NCI-H2227 (cell line): Measurements from ENCODE around the gene TLE4.

Source experiments
- DNase-seq: peaks from one replicate; lab custom pipeline; 2025; ENCODE audit not compliant: unreplicated experiment; lab: John Stamatoyannopoulos, UW

Gene TLE4

DNA sequence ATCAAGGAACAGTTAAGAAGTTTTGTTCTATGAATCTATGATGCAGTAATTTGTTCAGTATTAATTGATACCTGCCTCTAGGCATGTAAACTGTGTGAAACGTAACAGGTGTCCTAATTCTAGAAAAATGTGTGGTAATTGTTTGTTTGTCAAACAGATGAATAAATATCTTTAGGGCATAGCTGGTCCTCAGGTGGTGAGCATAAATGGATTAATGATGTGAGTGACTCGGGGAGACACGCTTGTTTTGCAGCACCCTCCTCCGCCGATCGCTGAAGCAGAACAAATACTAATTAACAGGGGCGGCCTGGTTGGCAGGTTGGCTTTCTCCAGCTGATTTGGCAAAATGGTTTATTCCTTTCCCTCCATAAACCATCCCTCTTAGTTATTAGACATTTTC lies 88.8 kb downstream of the TLE4 start:
- DNase-seq, result peak; percentile 3

DNA sequence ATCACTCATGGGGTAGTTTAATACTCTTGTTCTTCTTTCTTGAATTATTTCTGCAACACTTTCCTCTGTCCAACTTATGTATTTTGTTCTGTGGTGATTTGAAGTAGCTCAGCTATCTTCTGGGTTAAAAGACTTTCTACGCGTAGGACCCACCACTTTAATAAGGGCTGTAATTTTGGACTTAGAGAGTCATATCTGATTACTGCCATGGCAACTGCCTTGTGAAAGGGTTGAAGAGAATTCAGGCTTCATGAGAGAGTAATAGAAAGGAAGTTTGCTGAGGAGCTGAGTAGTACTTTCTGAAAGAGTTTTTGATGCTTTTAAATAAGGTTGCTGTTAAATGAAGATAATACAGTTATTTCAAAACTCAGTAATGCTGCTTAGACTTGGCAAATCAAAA lies 89.5 kb downstream of the TLE4 start:
- peak; percentile 33 for DNase-seq

DNA sequence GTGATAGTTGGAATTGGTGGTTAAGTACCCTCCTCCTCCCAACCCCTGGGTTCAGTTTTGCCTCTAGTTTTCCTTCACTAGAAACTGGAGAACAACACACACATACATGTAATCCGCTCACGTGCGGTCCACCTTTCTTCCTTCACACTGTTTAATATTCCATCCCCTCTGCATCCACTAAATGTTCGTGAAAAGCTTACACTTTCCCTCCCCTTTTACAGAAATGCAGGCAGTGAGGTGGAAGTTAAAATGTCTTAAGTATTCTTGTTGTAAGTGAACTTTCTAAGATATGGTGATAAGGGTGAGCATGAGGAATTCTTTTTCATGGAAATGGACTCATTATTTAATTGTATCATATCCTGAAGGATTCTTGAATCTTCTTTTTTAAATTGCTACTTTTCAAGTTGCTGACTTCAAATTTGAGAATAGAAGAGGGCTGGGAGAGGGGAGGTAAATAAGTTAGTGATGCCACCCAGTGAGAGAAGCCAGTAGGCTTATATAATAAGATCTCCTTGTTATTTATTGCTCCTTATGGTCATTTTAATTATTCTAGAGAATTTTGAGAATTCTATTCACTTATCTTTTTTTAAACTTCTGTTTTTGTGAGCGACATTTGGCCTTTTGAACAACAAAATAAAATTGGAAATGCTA lies 90.2 kb downstream of the TLE4 start:
- no peak for DNase-seq

DNA sequence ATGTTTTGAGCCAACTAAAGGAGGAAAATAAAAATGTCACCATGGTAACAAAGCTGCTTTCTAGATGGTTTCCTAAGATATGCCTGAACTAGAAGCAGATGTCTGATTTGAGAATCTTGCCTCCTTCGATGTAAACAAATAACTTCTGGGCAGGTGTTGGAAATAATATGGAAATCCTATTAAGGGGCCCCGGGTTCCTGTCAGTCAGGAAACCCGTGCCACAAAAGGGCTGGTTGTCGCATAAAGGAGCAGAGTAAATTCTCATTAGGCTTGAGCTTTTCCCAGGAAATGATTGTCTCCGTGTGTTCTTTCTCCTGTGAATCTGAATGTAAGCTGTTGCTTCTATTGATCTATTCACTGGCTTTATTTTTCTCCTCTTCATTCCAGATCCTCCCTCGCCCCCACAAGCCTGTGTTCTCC lies 90.8 kb downstream of the TLE4 start:
- DNase-seq, result peak; percentile 14

DNA sequence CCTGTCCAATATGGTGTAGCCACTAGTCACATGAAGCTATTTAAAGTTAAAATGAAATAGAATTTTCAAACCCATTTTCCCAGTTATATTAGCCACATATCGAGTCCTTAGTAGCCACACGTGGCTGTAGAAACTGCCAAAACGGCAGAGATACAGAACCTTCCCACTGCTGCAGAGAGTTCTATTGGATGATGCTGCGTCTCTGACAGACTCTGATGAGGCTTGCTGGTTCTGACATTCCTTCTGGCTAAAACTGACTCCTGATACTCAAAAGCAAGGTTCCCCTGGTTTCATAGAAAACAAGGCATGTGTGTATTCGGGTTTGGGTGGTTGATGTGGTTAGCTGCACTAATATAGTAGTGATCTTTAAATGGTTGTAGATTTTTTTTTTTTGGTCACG lies 91.5 kb downstream of the TLE4 start:
- DNase-seq, result peak; percentile 2

DNA sequence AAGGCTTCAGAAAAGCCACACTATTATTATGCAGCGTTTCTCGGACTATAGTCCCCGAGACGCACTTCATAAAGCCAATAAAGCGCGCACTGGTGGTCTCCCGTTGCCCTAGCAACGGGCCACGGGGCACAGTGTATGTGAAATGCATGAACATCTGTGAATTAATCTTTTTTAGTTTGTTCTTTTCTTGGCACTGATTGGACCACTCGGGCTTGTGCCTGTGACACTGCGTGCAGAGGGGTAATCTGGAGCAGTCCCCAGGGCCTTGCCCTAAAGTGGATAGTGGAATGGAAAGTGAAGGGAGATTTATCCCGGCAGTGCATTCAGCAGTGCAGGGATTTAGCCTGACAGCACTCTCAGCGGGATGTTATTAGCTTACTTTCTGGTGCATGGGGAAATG lies 92.1 kb downstream of the TLE4 start:
- peak; percentile 47 for DNase-seq

GRCh38 chr9:79664375-79664831 lies 92.6 kb downstream of the TLE4 start:
- no peak for DNase-seq

DNA sequence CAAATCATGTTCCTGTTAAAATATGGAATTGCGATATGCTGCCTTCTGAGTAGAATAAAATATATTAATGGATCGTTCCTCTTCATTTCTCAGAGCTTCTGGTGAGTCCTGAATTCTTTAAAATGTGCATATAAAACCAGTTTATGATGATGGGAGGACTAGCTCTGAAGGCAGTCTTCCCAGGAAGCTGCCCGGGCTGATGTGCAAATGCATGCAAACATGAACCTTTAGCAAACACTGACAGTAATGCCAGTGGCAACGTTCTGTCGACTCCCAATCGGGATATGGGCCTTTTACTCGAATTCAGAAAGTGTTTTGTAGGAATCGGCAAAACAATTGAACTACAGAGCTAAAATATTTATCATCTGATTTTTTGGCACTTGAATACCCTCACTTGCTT lies 93.6 kb downstream of the TLE4 start:
- no peak for DNase-seq

DNA sequence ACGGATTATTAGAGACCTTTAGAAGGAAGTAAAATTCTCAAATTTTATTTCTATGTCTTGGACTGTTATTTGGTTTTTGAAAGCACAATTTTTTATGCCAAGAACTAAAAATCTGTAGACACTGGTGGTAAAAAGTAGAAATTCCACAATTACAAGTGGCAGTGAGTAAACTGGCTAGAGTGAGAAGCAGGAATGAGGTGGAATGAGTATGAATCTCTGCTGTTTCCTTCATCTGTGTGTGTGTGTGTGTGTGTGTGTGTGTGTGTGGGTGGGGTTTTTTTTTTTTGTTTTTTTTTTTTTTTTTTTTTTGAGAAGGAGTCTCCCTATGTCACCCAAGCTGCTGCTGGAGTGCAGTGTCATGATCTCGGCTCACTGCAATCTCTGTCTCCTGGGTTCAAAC lies 94.2 kb downstream of the TLE4 start:
- no peak for DNase-seq

DNA sequence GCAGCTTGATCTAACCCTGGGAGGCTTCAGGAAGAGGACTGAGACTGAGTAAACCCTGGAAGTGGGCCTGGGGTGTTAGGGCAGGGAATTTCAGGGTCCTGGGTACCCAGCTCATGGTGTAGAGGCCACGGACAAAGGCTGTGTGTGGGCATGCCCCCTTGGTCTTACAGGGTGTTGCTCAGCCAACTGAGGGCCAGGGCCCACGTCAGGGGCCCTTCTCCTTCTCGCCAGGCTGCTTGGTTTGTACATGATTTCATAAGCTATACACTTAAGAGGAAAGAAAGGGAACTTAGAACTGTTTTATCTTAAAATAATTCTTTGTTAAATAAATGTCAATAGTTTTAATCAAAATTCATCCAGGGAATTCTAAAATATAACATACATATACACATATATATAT lies 95.4 kb downstream of the TLE4 start:
- no peak for DNase-seq

GRCh38 chr9:79667817-79668436 lies 96.2 kb downstream of the TLE4 start:
- DNase-seq, result peak; percentile 30

- no peak for DNase-seq
Observed at GRCh38 chr9:79668956-79669355, 97.2 kb downstream of the TLE4 start.

DNA sequence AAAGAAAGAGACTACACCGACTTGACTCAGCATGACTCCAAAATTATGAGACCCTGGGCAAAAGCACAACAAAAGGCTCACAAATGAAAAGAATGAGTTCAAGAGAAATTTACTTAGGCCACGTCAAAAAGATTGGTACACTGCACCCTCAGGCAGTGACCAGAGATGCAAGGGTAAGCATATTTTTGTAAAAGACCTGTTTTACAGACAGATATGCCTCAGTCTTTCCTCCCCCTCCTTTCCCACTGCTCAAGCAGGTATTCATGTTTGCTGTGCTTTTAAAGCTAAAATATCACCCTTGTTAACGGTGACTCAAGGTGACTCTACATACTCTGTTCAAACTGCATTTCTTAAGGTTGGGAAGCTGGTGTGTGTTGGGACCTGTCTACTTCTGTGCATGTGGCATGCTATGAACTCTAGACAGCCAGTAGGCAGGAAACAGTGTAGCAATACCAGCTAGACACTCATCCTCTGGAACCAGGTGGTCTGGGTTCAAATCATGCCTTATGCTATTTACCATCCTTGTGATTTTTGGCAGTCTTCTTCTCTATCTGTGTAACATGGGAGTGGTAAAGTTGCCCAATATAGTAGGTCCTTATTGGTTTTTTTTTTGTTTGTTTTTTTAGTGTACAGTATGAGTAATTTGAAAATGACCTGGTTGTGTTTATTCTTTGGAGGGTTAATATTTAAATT lies 98.7 kb downstream of the TLE4 start:
- DNase-seq, result no peak

DNA sequence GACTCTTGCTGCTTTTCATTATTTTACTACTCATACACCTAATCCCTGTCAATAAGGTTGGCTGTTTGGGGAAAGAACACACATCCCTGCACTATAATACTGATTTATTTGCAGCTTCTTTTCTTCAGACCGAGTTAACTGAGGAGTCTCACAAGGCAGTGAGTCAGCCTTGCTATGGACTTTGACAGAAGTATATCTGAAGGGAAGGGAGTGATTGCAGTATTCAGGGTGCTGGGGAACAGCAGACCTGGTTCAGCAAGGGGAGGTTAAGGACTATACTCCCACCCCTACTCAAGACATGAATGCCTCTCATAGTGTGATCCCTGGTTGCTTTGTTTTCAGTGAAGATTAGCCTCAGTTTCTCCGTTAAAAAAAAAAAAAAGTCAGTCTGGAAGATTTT lies 99.8 kb downstream of the TLE4 start:
- DNase-seq, result no peak

GRCh38 chr9:79672236-79672635 lies 100.5 kb downstream of the TLE4 start:
- no peak for DNase-seq

DNA sequence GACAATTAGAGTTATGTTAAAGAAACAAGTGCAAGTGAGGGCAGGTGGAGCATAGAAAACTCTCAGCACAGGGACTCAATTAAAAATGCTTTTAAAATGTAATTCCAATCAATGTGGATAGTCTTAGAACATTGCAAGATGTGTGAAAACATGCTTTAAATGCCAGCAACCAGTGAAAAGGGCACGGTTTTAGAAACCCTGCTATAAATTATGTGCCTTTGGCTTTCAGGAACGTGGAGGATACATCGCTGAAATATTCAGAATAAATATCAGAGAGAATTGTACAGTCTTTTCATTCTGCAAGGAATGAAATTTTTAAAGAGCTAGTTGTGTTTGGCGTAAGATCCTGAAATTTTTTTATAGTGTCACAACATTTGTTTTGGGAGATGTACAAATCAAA lies 101.1 kb downstream of the TLE4 start:
- no peak for DNase-seq

GRCh38 chr9:79673614-79674013 lies 101.8 kb downstream of the TLE4 start:
- DNase-seq, result no peak

DNA sequence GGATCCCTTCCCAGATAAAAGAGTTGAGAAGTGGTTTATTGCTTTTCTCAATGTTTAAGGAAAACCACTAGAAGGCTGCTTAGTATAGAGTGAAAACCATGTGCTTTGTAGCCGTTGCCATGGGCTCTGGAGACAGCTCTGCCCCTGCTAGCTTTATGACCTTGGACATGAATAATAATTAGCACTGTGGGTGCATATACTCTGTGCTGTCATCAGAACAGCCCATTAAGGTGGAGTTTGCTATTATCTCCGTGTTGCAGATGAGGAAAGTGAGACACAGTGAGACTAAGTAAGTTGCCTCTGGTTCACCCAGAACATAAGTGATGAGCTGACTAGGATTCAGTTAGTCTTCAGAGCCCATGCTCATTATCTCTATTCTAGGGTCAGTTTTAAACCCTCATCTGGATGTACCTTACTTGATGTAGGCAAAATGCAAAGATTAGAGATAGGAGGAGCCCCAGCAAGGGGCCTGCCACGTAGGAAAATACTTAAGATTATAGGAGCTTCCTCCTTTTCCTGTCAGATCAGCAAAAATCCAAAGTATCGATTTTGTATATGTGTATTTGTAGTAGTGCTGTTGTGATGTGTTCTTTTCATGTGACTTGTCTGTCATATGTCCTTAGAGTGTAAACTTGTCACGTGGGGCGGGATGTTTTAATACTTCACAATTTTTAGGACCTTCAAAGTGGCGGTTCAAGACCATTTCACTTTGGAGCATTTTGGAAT lies 102.5 kb downstream of the TLE4 start:
- DNase-seq, result no peak

- DNase-seq, result no peak
Observed at GRCh38 chr9:79681576-79681975, 109.8 kb downstream of the TLE4 start.

GRCh38 chr9:79682076-79682736 lies 110.4 kb downstream of the TLE4 start:
- no peak for DNase-seq

DNA sequence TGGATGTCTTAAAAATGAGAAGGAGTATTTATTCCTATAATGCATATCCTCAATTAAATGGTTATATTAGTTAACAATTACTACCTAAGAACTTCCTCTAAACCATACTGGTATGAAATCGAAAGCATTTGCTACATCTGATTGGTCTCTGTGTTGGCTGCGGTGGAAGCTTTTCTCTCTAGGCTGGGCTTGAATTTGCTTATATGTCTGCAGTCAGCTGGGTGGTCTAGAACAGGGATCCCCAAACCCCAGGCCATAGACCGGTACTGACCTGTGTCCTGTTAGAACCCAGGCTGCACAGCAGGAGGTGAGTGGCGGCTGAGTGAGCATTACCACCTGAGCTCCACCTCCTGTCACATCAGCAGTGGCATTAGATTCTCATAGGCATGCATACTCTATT lies 112.3 kb downstream of the TLE4 start:
- no peak for DNase-seq
